B cell (primary cell): Measurements from ENCODE around the gene KRTCAP2.

Experiments
- CTCF ChIP-seq: fragments of 200-600 bp; IDR thresholded peaks from one replicate; pipeline ENCODE4 v1.8.0; 2022; ENCODE audit warnings: antibody characterized with exemption, mild to moderate bottlenecking
- EZH2 ChIP-seq: IDR thresholded peaks from 2 replicates; pipeline ENCODE4 v1.6.1; 2012; ENCODE audit warnings: borderline replicate concordance, low read depth, mild to moderate bottlenecking, moderate library complexity, low read length; ENCODE audit not compliant: insufficient read depth, poor library complexity, severe bottlenecking

GRCh38 chr1:155168456-155169210 is 4.5 kb downstream of the KRTCAP2 start:
- TF ChIP-seq CTCF (no peak), EZH2 (no peak)
